LNCAP (cell line): ENCODE data around the gene PRKAR1B.

Source experiments
- CTCF ChIP-seq: fragments of 450-650 bp; IDR thresholded peaks from 2 replicates; pipeline ENCODE4 v1.5.1; 2017; ENCODE audit warnings: mild to moderate bottlenecking

PRKAR1B gene

DNA sequence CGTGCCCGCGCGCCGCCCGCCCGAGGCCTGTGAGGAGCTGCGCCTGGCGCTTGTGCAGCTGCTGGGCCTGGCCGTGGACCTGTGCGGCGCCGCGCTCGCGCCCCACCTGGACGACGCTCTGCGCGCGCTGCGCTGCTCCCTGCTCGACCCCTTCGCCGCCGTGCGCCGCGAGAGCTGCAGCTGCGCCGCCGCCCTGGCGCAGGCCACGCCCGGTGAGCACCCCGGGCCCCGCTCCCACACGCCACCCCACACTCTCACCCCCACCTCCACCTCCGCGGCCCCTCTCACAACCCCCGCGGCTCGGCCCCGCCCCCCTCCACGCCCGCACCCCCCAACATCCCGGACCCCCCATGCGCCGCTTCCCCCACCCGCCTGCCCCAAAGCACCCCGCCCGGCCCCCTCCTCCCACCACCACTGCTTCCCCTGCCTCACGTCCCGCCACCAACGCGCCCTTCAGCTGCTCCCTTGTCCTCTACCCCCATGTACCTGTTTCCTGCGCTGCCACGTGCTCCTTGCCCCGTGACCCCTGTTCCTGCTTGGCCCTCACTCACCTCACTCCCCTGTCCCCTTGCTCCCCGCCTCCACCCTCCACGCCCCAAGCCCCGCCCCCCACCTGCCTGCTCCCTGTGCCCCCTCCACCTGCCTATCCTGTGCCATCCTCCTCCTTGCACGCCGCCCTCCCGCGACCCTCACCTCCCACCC lies at the start of gene PRKAR1B:
PRKAR1B (minus strand) TSS at position 178 of the 702 bp plus-strand sequence. CDS start 15,776 bp downstream, outside the sequence.
- TF ChIP-seq CTCF = no peak

GRCh38 chr7:776381-776780 lies 49.3 kb upstream of the PRKAR1B start:
- no peak for TF ChIP-seq CTCF

- peak; percentile 96 for TF ChIP-seq CTCF
These were observed 47.4 kb upstream of the PRKAR1B start for GRCh38 chr7:774161-775109.

- no peak for TF ChIP-seq CTCF
These were observed 46.5 kb upstream of the PRKAR1B start for GRCh38 chr7:773622-773915.

DNA sequence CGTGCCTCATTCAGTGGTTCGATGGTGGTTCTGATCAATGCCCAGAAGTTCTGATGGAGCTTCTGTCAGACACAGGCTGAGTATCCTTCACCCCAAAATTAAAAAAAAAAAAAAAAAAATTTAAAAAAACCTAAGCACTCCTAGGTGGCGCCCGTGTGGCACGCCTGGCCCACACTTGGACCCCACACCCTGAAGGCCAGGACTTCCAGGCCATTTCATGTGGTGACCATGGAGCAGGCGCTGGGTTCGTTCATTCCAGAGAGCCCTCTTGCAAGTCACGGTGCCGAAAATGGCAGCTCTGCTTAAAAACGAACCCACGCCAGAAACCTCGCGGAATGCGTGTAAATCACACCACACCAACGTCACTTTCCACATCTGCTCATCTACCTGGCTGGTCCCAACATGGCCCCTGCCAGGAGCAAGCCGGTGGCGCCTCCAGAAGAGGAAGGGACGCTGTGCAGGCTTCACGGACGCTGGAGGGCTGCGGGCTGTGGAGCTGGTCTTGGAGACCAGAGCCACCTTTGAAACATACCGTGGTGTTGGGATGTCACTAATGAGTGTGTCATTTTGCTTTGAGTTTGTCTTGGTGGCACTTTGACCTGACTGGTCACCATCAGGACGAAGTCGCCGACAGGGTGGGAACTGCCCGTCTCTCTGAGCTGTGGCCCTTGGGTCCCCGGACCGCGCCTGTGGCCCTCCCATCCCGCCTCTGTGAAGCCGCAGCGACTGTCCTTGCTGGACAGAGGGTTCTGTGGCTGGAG lies 46.0 kb upstream of the PRKAR1B start:
- no peak for TF ChIP-seq CTCF

GRCh38 chr7:772392-772791 lies 45.3 kb upstream of the PRKAR1B start:
- TF ChIP-seq CTCF = no peak

DNA sequence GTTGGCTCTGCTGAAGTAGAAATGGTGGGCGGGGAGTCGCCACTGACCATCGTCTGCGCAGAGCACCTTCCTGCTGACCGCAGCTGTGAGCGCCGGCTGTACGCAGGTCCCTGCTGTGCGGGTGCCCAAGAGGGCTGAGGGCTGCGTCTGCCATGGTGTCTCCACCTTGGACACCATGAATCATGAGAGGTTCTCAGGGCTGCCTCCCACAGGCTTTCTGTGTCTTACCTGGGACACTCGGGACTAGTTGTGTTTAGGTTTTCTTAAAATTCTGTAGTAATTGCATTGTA lies 44.9 kb upstream of the PRKAR1B start:
- TF ChIP-seq CTCF = no peak
